ENCODE data around the gene SATB2. TPM values are rescaled to one million over a fixed set of nuclear protein-coding genes. Genes with fewer than 3 reads are reported as not detected.

The SATB2 gene
- total RNA-seq, 2 experiments from 2014 or later: 0.14 TPM; not detected in 1

DNA sequence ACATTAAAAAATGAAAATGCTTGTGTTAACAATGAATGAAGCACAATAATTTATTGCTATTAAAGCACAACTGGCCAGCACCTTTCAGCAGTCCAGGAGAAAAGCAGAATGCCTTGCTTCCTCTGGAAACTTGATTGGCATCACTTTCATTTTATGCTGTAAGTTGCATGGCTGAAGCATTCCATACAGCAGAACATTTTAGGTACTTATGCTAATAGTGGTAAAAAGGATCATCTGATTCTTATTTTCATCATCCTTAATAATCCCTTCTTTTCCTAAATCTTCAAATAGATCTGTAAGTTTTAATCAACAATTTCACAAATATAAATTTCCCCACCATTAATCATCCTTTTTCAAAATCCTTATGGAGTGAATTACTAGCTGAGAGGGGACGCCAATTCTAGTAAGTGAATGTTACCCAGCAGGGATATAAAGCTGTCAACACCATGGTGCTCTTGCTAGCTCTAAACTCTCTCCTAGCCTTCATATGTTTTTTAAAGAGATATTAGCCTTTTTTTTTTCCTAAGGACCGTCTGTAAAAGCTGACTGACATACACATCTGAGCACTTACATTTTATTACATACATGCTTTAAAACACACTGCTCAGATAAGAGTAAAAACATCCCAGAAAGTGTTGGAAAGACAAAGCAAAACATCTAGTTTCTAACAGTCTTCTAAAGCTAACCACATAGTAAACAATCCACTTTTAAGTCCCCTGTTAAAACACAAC lies 5.3 kb downstream of the SATB2 start:
- ChIA-PET CTCF (interaction anchor here (0.9 kb wide), 1 partner anchor 16 kb away, joined by 4 read pairs; no protein-coding TSS in a partner anchor), POLR2A (no interaction called here)
- DNase-seq (no peak), ATAC-seq (no peak)
- Mint-ChIP-seq H3K27me3 (peaks cover 37% of the 10 kb centered on the region), H3K9me3 (no peaks in the 10 kb centered on the region), H3K4me3 (no peak overlapping the region), H3K36me3 (ENCODE audit: low read depth) (no peaks in the 10 kb centered on the region), H3K27ac (no peak overlapping the region), H3K4me1 (ENCODE audit: low read depth) (peaks cover 9% of the 10 kb centered on the region)
- intact Hi-C loops (cut with micrococcal nuclease): no loop called here
- TF ChIP-seq, protein P1, sequence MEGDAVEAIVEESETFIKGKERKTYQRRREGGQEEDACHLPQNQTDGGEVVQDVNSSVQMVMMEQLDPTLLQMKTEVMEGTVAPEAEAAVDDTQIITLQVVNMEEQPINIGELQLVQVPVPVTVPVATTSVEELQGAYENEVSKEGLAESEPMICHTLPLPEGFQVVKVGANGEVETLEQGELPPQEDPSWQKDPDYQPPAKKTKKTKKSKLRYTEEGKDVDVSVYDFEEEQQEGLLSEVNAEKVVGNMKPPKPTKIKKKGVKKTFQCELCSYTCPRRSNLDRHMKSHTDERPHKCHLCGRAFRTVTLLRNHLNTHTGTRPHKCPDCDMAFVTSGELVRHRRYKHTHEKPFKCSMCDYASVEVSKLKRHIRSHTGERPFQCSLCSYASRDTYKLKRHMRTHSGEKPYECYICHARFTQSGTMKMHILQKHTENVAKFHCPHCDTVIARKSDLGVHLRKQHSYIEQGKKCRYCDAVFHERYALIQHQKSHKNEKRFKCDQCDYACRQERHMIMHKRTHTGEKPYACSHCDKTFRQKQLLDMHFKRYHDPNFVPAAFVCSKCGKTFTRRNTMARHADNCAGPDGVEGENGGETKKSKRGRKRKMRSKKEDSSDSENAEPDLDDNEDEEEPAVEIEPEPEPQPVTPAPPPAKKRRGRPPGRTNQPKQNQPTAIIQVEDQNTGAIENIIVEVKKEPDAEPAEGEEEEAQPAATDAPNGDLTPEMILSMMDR (IDR thresholded peaks at IDR 0.05): no peak

DNA sequence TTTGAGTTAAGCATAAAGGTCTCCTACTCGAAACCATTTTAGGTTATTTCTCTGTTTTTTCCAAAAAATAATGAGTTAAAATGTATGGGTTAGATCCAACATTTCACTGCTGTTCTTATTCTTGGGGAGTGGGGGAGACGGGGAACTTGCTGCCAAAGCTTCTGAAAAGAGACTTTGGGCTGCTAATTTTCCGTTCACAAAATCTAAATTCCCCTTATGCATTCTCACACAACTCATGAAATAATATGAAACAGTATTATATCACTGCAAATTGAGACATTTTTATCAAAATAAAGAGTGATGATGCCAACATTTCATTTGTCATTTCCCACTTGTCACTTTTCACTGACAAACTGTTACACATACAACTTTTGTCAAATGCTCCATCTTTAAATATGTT lies 7.8 kb downstream of the SATB2 start:
- no peaks in the 10 kb centered on the region for H3K9me3 Mint-ChIP-seq
- ChIA-PET POLR2A (interaction anchor here (0.6 kb wide), 1 partner anchor 139 kb away, joined by 4 read pairs; no protein-coding TSS in a partner anchor), CTCF (no interaction called here)
- TF ChIP-seq, protein P1 (IDR thresholded peaks at IDR 0.05): no peak
- peaks cover 30% of the 10 kb centered on the region for H3K27me3 Mint-ChIP-seq
- no peak for ATAC-seq
- no peak overlapping the region for H3K4me3 Mint-ChIP-seq
- H3K4me1 Mint-ChIP-seq (ENCODE audit: low read depth): no peaks in the 10 kb centered on the region
- DNase-seq: no peak
- H3K36me3 Mint-ChIP-seq (ENCODE audit: low read depth): no peaks in the 10 kb centered on the region
- H3K27ac Mint-ChIP-seq: no peak overlapping the region
- intact Hi-C loops (cut with micrococcal nuclease): no loop called here

DNA sequence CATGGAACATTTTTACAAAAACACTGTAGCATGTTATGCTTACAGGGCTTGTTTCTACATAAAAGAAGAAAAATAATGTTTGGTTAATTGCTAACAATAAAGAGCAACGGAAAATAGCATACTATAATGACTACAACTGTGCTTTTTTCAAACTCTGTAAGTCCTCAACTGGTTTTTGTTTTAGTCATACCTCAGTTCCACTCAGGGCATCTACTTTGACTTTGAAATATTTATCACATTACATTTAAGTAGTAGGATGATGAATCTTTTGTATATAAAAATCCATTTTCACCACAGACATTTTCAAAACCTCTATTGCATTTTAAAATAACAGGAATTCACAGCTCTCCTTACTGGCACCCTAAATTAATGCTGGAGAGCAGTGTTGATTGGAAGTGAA lies 8.3 kb downstream of the SATB2 start:
- intact Hi-C loops (cut with micrococcal nuclease): no loop called here
- TF ChIP-seq, protein P1 (IDR thresholded peaks at IDR 0.05): no peak
- Mint-ChIP-seq H3K4me1 (ENCODE audit: low read depth) (no peaks in the 10 kb centered on the region), H3K27ac (no peak overlapping the region), H3K4me3 (no peak overlapping the region), H3K36me3 (ENCODE audit: low read depth) (no peaks in the 10 kb centered on the region), H3K27me3 (peaks cover 30% of the 10 kb centered on the region), H3K9me3 (no peaks in the 10 kb centered on the region)
- ATAC-seq (no peak), DNase-seq (no peak)
- ChIA-PET POLR2A (no interaction called here), CTCF (no interaction called here)

DNA sequence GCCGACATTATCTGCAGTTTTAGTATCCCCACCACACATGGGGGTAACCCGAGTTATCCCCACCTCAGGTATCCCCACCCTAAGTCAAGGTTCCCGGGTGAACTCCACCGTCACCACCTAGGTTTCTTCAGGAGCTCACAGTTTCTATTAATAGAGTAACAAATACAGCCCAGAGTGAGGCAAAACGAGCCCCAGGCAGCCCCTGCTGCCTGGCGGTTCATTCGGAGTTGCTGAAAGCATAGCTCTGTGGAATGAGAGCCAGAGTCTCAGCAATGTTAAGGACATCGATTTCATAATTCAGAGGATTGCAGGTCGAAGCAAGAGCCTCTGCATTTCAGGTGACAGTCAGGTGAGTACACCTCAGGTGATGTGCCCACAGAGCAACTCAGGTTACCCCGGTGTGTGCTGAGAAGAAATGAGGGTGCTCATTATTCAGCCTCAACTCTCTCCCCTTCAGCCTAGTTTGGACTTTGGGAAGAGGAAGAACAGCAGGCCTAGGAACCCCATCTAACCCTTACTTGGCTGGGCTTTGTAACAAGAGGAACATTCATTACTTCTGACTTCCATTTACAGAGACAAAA lies 10.7 kb downstream of the SATB2 start:
- no peaks in the 10 kb centered on the region for H3K9me3 Mint-ChIP-seq
- TF ChIP-seq, protein P1 (IDR thresholded peaks at IDR 0.05): no peak
- no peaks in the 10 kb centered on the region for H3K36me3 Mint-ChIP-seq (ENCODE audit: low read depth)
- DNase-seq (no peak), ATAC-seq (no peak)
- no peaks in the 10 kb centered on the region for H3K4me1 Mint-ChIP-seq (ENCODE audit: low read depth)
- intact Hi-C loops (cut with micrococcal nuclease): no loop called here
- CTCF ChIA-PET: no interaction called here
- POLR2A ChIA-PET: no interaction called here
- H3K27me3 Mint-ChIP-seq: peaks cover 25% of the 10 kb centered on the region
- no peak overlapping the region for H3K4me3 Mint-ChIP-seq
- H3K27ac Mint-ChIP-seq: no peak overlapping the region

DNA sequence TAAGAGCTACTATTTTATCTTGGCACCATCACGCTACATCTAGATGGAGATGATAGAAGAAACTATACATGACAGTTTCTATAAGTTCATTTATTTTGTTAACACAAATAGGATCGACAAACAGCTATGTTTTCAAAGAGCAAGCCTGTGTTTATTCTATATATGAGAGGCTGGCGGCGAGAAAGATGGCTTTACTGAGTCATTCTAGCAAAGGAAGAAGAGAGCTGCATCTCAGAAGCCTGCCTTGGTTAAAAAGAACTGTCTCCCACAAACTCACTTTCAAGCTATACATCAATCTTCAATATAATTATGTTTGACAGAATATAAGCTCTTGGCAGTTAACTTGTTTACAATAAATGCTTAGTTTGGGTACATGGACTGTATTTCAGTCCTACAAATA lies 13.0 kb downstream of the SATB2 start:
- intact Hi-C loops (cut with micrococcal nuclease): no loop called here
- TF ChIP-seq, protein P1 (IDR thresholded peaks at IDR 0.05): no peak
- ATAC-seq (no peak), DNase-seq (no peak)
- Mint-ChIP-seq H3K4me1 (ENCODE audit: low read depth) (no peaks in the 10 kb centered on the region), H3K27me3 (peaks cover 25% of the 10 kb centered on the region), H3K27ac (no peak overlapping the region), H3K9me3 (no peaks in the 10 kb centered on the region), H3K4me3 (no peak overlapping the region), H3K36me3 (ENCODE audit: low read depth) (no peaks in the 10 kb centered on the region)
- ChIA-PET CTCF (interaction anchor here (1.3 kb wide), 1 partner anchor 44 kb away, joined by 5 read pairs; no protein-coding TSS in a partner anchor), POLR2A (no interaction called here)

Data from activated CD8-positive, alpha-beta T cell treated with anti-CD3 and anti-CD28 coated beads for 36 hours (primary cell).